Stimulated activated CD4-positive, alpha-beta T cell treated with anti-CD3 and anti-CD28 coated beads, TNF-alpha, amount 100 ng/mL, for 4 hours (primary cell): Measurements from ENCODE around the gene NAALAD2.
"Not testable (repeated sequence)": the region's sequence is repeated elsewhere in the genome, so short reads cannot be mapped to it uniquely, and the experiment has no call there.

Experiments
- DNase-seq, 3 experiments: peaks; one replicate each; pipeline ENCODE4 v3.0.0-alpha.2; 2020; ENCODE audit warnings: low read depth in 3 of 3

Gene NAALAD2

GRCh38 chr11:90134478-90135003 is at the start of gene NAALAD2:
TSS of gene NAALAD2 (plus strand) at chr11:90134663. CDS start at chr11:90134759, 96 bp downstream.
- no peak for DNase-seq

- not testable (repeated sequence) for DNase-seq
These were observed 48.8 kb upstream of the NAALAD2 start, which contains the start of gene UBTFL1 for GRCh38 chr11:90085650-90086049. TSS of gene UBTFL1 (plus strand) at chr11:90085950. CDS start at chr11:90085950, 0 bp downstream.

GRCh38 chr11:90088731-90089130 is 45.7 kb upstream of the NAALAD2 start:
- not testable (repeated sequence) for DNase-seq

GRCh38 chr11:90095230-90095924 is 39.1 kb upstream of the NAALAD2 start:
- not testable (repeated sequence) for DNase-seq

GRCh38 chr11:90098261-90098660 is 36.2 kb upstream of the NAALAD2 start:
- DNase-seq: not testable (repeated sequence)

- no peak for DNase-seq
These were observed 34.0 kb upstream of the NAALAD2 start for GRCh38 chr11:90100431-90100830.

GRCh38 chr11:90113541-90113940 is 20.9 kb upstream of the NAALAD2 start:
- no peak for DNase-seq

- no peak for DNase-seq
These were observed 14.3 kb upstream of the NAALAD2 start for GRCh38 chr11:90120191-90120590.

GRCh38 chr11:90124371-90124770 is 10.1 kb upstream of the NAALAD2 start:
- DNase-seq: no peak

GRCh38 chr11:90124946-90125345 is 9.5 kb upstream of the NAALAD2 start:
- no peak for DNase-seq

- DNase-seq: no peak
These were observed 644 bp upstream of the NAALAD2 start for GRCh38 chr11:90133560-90134477.

GRCh38 chr11:90135016-90135415 is 553 bp downstream of the NAALAD2 start:
- DNase-seq: no peak

GRCh38 chr11:90148900-90149299 is 14.4 kb downstream of the NAALAD2 start:
- no peak for DNase-seq

GRCh38 chr11:90166982-90167573 is 32.6 kb downstream of the NAALAD2 start:
- not testable (repeated sequence) for DNase-seq

- not testable (repeated sequence) for DNase-seq
These were observed 33.2 kb downstream of the NAALAD2 start for GRCh38 chr11:90167704-90168103.

GRCh38 chr11:90168571-90168970 is 34.1 kb downstream of the NAALAD2 start:
- no peak for DNase-seq

- DNase-seq: no peak
These were observed 36.9 kb downstream of the NAALAD2 start for GRCh38 chr11:90171359-90171758.

GRCh38 chr11:90176069-90176468 is 41.6 kb downstream of the NAALAD2 start:
- DNase-seq: no peak

- no peak for DNase-seq
These were observed 44.3 kb downstream of the NAALAD2 start for GRCh38 chr11:90178751-90179150.

- no peak for DNase-seq
These were observed 45.5 kb downstream of the NAALAD2 start for GRCh38 chr11:90179923-90180322.

GRCh38 chr11:90187839-90188238 is 53.4 kb downstream of the NAALAD2 start:
- DNase-seq: no peak

GRCh38 chr11:90189011-90189410 is 54.5 kb downstream of the NAALAD2 start:
- no peak for DNase-seq
